ENCODE results near the gene ZC3H12D. TPM values are rescaled to one million over a fixed set of nuclear protein-coding genes. Genes with fewer than 3 reads are reported as not detected.

Gene ZC3H12D
- total and polyA plus RNA-seq, 2 of the 8 experiments (the other 6 are each of a cell fraction or from before 2014, with no cell fraction given): 0.05 to 0.07 TPM

- Histone ChIP-seq H2BK20ac (ENCODE audit: low read length) (no peak overlapping the region), H3K56ac (replicated peaks; ENCODE audit: insufficient read length, low read depth, low read length) (no peak overlapping the region), H2AK5ac (ENCODE audit: low read depth, low read length) (no peak overlapping the region), H3K23me2 (ENCODE audit: low read depth, low read length) (no peaks in the 10 kb centered on the region), H2BK120ac (replicated peaks; ENCODE audit: low read depth, low read length) (no peak overlapping the region), H4K20me1 (replicated peaks in 1 of 2; ENCODE audit: control insufficient read depth in 1 of 2, insufficient read depth in 2 of 2, low read length in 2 of 2) (no peaks in the 10 kb centered on the region), H3K4me1 (replicated peaks in 1 of 4; ENCODE audit: control insufficient read depth in 3 of 4, insufficient read depth in 4 of 4, low read length in 3 of 4) (peaks cover 0 to 4% (median under 1%) of the 10 kb centered on the region in 4 experiments; a peak in 2 of 7 replicates), H2BK5ac (ENCODE audit: low read depth, low read length) (no peak overlapping the region), H3K9ac (replicated peaks in 1 of 4; ENCODE audit: extremely low read depth in 1 of 4, low read depth in 3 of 4, low read length in 3 of 4) (no peak overlapping the region), H2BK12ac (ENCODE audit: low read depth, low read length) (no peak overlapping the region), H3K14ac (ENCODE audit: insufficient read length) (no peak overlapping the region), H3K79me2 (ENCODE audit: control insufficient read depth in 1 of 2, insufficient read depth in 2 of 2, low read length in 2 of 2) (no peaks in the 10 kb centered on the region), H3K4ac (replicated peaks; ENCODE audit: insufficient read length, low read depth, low read length) (no peak overlapping the region), H3K4me2 (ENCODE audit: insufficient read depth in 1 of 2, low read depth in 2 of 2, low read length in 2 of 2) (no peak overlapping the region), H3K36me3 (ENCODE audit: control insufficient read depth in 2 of 4, insufficient read depth in 4 of 4, low read length in 3 of 4) (no peaks in the 10 kb centered on the region), H4K91ac (replicated peaks; ENCODE audit: insufficient read length, low read length) (no peak overlapping the region), H3K9me3 (ENCODE audit: insufficient read depth in 2 of 2, low read depth in 1 of 2, low read length in 1 of 2) (no peaks in the 10 kb centered on the region), H3K18ac (ENCODE audit: extremely low read depth, low read length) (no peak overlapping the region), H3K27me3 (replicated peaks in 1 of 4; ENCODE audit: control insufficient read depth in 3 of 4, extremely low read depth in 1 of 4, insufficient read depth in 3 of 4, low read length in 3 of 4) (no peaks in the 10 kb centered on the region), H2AFZ (ENCODE audit: low read length) (no peak overlapping the region), H3K79me1 (ENCODE audit: low read depth, low read length) (no peaks in the 10 kb centered on the region), H4K8ac (ENCODE audit: extremely low read depth, insufficient read depth, low read length) (no peak overlapping the region), H2BK15ac (ENCODE audit: low read length) (no peak overlapping the region), H3K4me3 (ENCODE audit: extremely low read depth in 1 of 4, insufficient read depth in 2 of 4, low read depth in 3 of 4, low read length in 4 of 4) (no peak overlapping the region), H3K23ac (ENCODE audit: insufficient read length) (no peak overlapping the region), H3K27ac (ENCODE audit: low read depth, low read length) (no peak overlapping the region), H4K5ac (ENCODE audit: insufficient read length, low read depth, low read length) (no peak overlapping the region)
- POLR2A ChIA-PET (ENCODE audit: partially characterized antibody): interaction anchor here (0.6 to 1.7 kb wide), 3 partner anchors 9 to 1124 kb away, joined by 3 to 5 read pairs (median 3); no protein-coding TSS in a partner anchor
- CTCF ChIA-PET (ENCODE audit: partially characterized antibody): interaction anchor here (0.7 to 1.6 kb wide), 3 partner anchors 10 to 232 kb away, joined by 3 to 7 read pairs (median 3); no protein-coding TSS in a partner anchor
- FAIRE-seq (no peak), DNase-seq (ENCODE audit: low read depth in 1 of 2, low spot score in 2 of 2) (no peak)
- 89% methylated on average over 4 of the region's 4 CpGs; no CpG with 5 or more reads in 1 of the 2 experiments for WGBS, 2 experiments (ENCODE audit: extremely low coverage in 1 of 2, insufficient coverage in 1 of 2, insufficient read length in 1 of 2, insufficient replicate concordance in 2 of 2, low coverage in 1 of 2, low lambda C conversion rate in 2 of 2, missing lambda C conversion rate in 1 of 2)
- TF ChIP-seq RBBP5 (IDR thresholded peaks at IDR 0.05; ENCODE audit: borderline replicate concordance, low read depth, low read length): no peak
Observed at GRCh38 chr6:149487316-149487715, 2.5 kb upstream of the ZC3H12D start.
